Activated CD4-positive, alpha-beta T cell treated with anti-CD3 and anti-CD28 coated beads for 24 hours (primary cell): ENCODE measurements around the gene SHKBP1.
"Not testable (repeated sequence)": the region's sequence is repeated elsewhere in the genome, so short reads cannot be mapped to it uniquely, and the experiment has no call there.

Source experiments
- DNase-seq, 2 donors: peaks; one replicate each; pipeline ENCODE4 v3.0.0-alpha.2; 2020; ENCODE audit warnings: low read depth in 2 of 2

The SHKBP1 gene

GRCh38 chr19:40585241-40585981, 8.7 kb downstream of the SHKBP1 start:
- no peak for DNase-seq

GRCh38 chr19:40585982-40586422, 9.3 kb downstream of the SHKBP1 start:
- DNase-seq = no peak

- DNase-seq = no peak
Measured at GRCh38 chr19:40586611-40587010, 9.9 kb downstream of the SHKBP1 start.

- DNase-seq = no peak
Measured at GRCh38 chr19:40588110-40588854, 11.6 kb downstream of the SHKBP1 start.

GRCh38 chr19:40588926-40589569, 12.4 kb downstream of the SHKBP1 start:
- no peak for DNase-seq

- DNase-seq = no peak
Measured at GRCh38 chr19:40589591-40590429, 13.1 kb downstream of the SHKBP1 start.

- DNase-seq = no peak
Measured at GRCh38 chr19:40590464-40591265, 14.0 kb downstream of the SHKBP1 start.

GRCh38 chr19:40591724-40592123, 15.1 kb downstream of the SHKBP1 start:
- not testable (repeated sequence) for DNase-seq

- DNase-seq = no peak
Measured at GRCh38 chr19:40592170-40592569, 15.5 kb downstream of the SHKBP1 start.

GRCh38 chr19:40594255-40594654, 17.6 kb downstream of the SHKBP1 start:
- DNase-seq = no peak

- no peak for DNase-seq
Measured at GRCh38 chr19:40594657-40595091, 18.0 kb downstream of the SHKBP1 start.

- DNase-seq = no peak
Measured at GRCh38 chr19:40596608-40597328, 20.1 kb downstream of the SHKBP1 start.

- no peak for DNase-seq
Measured at GRCh38 chr19:40597329-40597838, 20.7 kb downstream of the SHKBP1 start.

- peak; percentile 78 to 79 for DNase-seq
Measured at GRCh38 chr19:40598121-40598917, 21.6 kb downstream of the SHKBP1 start.

GRCh38 chr19:40598918-40599307, 22.2 kb downstream of the SHKBP1 start:
- DNase-seq = no peak

GRCh38 chr19:40599331-40599901, 22.7 kb downstream of the SHKBP1 start:
- DNase-seq = no peak

GRCh38 chr19:40599902-40600569, 23.4 kb downstream of the SHKBP1 start:
- no peak for DNase-seq

GRCh38 chr19:40600570-40601133, 24.0 kb downstream of the SHKBP1 start:
- no peak for DNase-seq
